ENCODE data around the gene PGA3. TPM values are rescaled to one million over a fixed set of nuclear protein-coding genes. Genes with fewer than 3 reads are reported as not detected.

PGA3 gene
- total and polyA plus RNA-seq, 2 of the 8 experiments (the other 6 are each of a cell fraction or from before 2014, with no cell fraction given), result not detected

GRCh38 chr11:61172356-61172755 is 31.0 kb upstream of the PGA3 start:
- Histone ChIP-seq H3K56ac (replicated peaks; ENCODE audit: insufficient read length, low read depth, low read length) (no peak overlapping the region), H3K4me2 (ENCODE audit: insufficient read depth in 1 of 2, low read depth in 2 of 2, low read length in 2 of 2) (no peak overlapping the region), H3K36me3 (ENCODE audit: control insufficient read depth in 2 of 4, insufficient read depth in 4 of 4, low read length in 3 of 4) (no peaks in the 10 kb centered on the region), H4K5ac (ENCODE audit: insufficient read length, low read depth, low read length) (no peak overlapping the region), H3K23me2 (ENCODE audit: low read depth, low read length) (no peaks in the 10 kb centered on the region), H3K9me3 (ENCODE audit: insufficient read depth in 2 of 2, low read depth in 1 of 2, low read length in 1 of 2) (0 out of 4 replicates have a peak, but pooled peaks cover 1 to 3% of the 10 kb centered on the region in 2 experiments), H3K14ac (ENCODE audit: insufficient read length) (no peak overlapping the region), H3K18ac (ENCODE audit: extremely low read depth, low read length) (no peak overlapping the region), H2BK15ac (ENCODE audit: low read length) (no peak overlapping the region), H3K4me3 (ENCODE audit: extremely low read depth in 1 of 4, insufficient read depth in 2 of 4, low read depth in 3 of 4, low read length in 4 of 4) (no peak overlapping the region), H3K27me3 (replicated peaks in 1 of 4; ENCODE audit: control insufficient read depth in 3 of 4, extremely low read depth in 1 of 4, insufficient read depth in 3 of 4, low read length in 3 of 4) (0 out of 7 replicates have a peak, but pooled peaks cover 0 to 3% (median 0%) of the 10 kb centered on the region in 4 experiments), H3K27ac (ENCODE audit: low read depth, low read length) (no peak overlapping the region), H2BK5ac (ENCODE audit: low read depth, low read length) (no peak overlapping the region), H2BK12ac (ENCODE audit: low read depth, low read length) (no peak overlapping the region), H4K20me1 (replicated peaks in 1 of 2; ENCODE audit: control insufficient read depth in 1 of 2, insufficient read depth in 2 of 2, low read length in 2 of 2) (peaks cover 0 to 1% of the 10 kb centered on the region in 2 experiments), H2AK5ac (ENCODE audit: low read depth, low read length) (no peak overlapping the region), H2BK120ac (replicated peaks; ENCODE audit: low read depth, low read length) (no peak overlapping the region), H3K79me2 (ENCODE audit: control insufficient read depth in 1 of 2, insufficient read depth in 2 of 2, low read length in 2 of 2) (no peaks in the 10 kb centered on the region), H3K9ac (replicated peaks in 1 of 4; ENCODE audit: extremely low read depth in 1 of 4, low read depth in 3 of 4, low read length in 3 of 4) (no peak overlapping the region), H3K4ac (replicated peaks; ENCODE audit: insufficient read length, low read depth, low read length) (no peak overlapping the region), H4K8ac (ENCODE audit: extremely low read depth, insufficient read depth, low read length) (no peak overlapping the region), H4K91ac (replicated peaks; ENCODE audit: insufficient read length, low read length) (no peak overlapping the region), H3K79me1 (ENCODE audit: low read depth, low read length) (no peaks in the 10 kb centered on the region), H2AFZ (ENCODE audit: low read length) (no peak overlapping the region), H3K23ac (ENCODE audit: insufficient read length) (no peak overlapping the region), H3K4me1 (replicated peaks in 1 of 4; ENCODE audit: control insufficient read depth in 3 of 4, insufficient read depth in 4 of 4, low read length in 3 of 4) (no peaks in the 10 kb centered on the region), H2BK20ac (ENCODE audit: low read length) (no peak overlapping the region)
- ChIA-PET POLR2A (ENCODE audit: partially characterized antibody) (interaction anchor here (1.1 kb wide), 1 partner anchor 11 kb away, joined by 3 read pairs; the partner anchor contains the start of gene VPS37C), CTCF (ENCODE audit: partially characterized antibody) (interaction anchor here (0.6 to 2.9 kb wide), 6 partner anchors 15 to 200 kb away, joined by 3 to 11 read pairs (median 3); no protein-coding TSS in a partner anchor)
- no peak for TF ChIP-seq KDM4A (IDR thresholded peaks at IDR 0.05; ENCODE audit: low read depth, low read length, severe bottlenecking)
- no peak for TF ChIP-seq RNF2 (IDR thresholded peaks at IDR 0.05; ENCODE audit: borderline replicate concordance, low read depth, low read length, missing control alignments, poor library complexity, severe bottlenecking)
- no peak for TF ChIP-seq JUND (IDR thresholded peaks at IDR 0.05; ENCODE audit: low read length)
- TF ChIP-seq POLR2AphosphoS5 (IDR thresholded peaks at IDR 0.05; ENCODE audit: low read depth, low read length), result no peak
- DNase-seq (ENCODE audit: low read depth in 1 of 2, low spot score in 2 of 2) (no peak), FAIRE-seq (no peak)
- 74% methylated on average over 5 of the region's 5 CpGs; no CpG with 5 or more reads in 1 of the 2 experiments for WGBS, 2 experiments (ENCODE audit: extremely low coverage in 1 of 2, insufficient coverage in 1 of 2, insufficient read length in 1 of 2, insufficient replicate concordance in 2 of 2, low coverage in 1 of 2, low lambda C conversion rate in 2 of 2, missing lambda C conversion rate in 1 of 2)

Measured in H1 (cell line).